Measurements from ENCODE around the gene PXDC1. TPM values are rescaled to one million over a fixed set of nuclear protein-coding genes. Genes with fewer than 3 reads are reported as not detected.
A peak's percentile ranks its signal among the peaks of the same experiment; 100 is the strongest.

PXDC1 gene, protein sequence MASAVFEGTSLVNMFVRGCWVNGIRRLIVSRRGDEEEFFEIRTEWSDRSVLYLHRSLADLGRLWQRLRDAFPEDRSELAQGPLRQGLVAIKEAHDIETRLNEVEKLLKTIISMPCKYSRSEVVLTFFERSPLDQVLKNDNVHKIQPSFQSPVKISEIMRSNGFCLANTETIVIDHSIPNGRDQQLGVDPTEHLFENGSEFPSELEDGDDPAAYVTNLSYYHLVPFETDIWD
- polyA plus RNA-seq (2013), result 6.7 TPM

DNA sequence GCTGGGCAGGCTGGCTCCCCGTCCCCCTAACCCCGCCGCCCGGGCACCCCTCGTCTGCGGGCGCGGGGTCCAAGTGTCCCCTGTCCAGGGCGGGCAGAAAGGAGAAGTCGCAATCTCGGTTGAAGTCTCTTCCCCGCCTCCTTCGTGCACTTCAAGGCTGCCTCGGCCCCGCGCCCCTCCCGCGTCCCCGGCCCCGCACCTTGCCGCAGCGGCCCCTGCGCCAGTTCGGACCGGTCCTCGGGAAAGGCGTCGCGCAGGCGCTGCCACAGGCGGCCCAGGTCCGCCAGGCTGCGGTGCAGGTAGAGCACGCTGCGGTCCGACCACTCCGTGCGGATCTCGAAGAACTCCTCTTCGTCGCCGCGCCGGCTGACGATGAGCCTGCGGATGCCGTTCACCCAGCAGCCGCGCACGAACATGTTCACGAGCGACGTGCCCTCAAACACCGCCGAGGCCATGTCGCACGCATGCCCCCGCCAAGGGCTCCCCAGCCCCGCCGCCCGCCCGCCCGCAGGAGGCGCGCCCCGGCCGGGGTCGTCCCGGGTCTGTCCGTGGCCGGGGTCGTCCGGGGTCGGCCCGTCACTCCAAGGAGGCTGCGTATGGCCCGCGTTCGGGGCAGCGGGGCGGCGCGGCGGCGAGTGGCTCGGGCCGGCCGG, at the start of gene PXDC1:
TSS of gene PXDC1 (minus strand) at position 637 of the 653 bp plus-strand sequence. CDS start at position 455, 182 bp downstream.
- peak in 2 of 3 donors; percentile 61 to 75 for DNase-seq
- peaks cover 0 to 41% (median 26%) of the 10 kb centered on the region in 4 experiments for H3K4me1 ChIP-seq (ENCODE audit: control extremely low read depth in 1 of 4, control insufficient read depth in 4 of 4, insufficient read depth in 4 of 4, low read length in 3 of 4)
- H3K36me3 ChIP-seq (ENCODE audit: control insufficient read depth in 4 of 4, insufficient read depth in 4 of 4, low read length in 3 of 4), result no peaks in the 10 kb centered on the region
- ChIA-PET POLR2A (no interaction called here), CTCF (interaction anchor here (3.3 kb wide), 2 partner anchors 228 to 257 kb away, joined by 18 to 26 read pairs; no protein-coding TSS in a partner anchor)
- H3K27ac ChIP-seq (ENCODE audit: insufficient read depth in 1 of 2, low read depth in 1 of 2, low read length in 2 of 2, poor library complexity in 1 of 2, severe bottlenecking in 2 of 2), result peak within 1 kb of the TSS in 1 of 2 experiments; percentile 54
- under 1% methylated on average over 78 of the region's 88 CpGs for WGBS (ENCODE audit: insufficient coverage)
- peaks cover 0 to 4% (median 0%) of the 10 kb centered on the region in 5 experiments for H3K27me3 ChIP-seq (replicated peaks in 2 of 5; ENCODE audit: control insufficient read depth in 4 of 5, insufficient read depth in 5 of 5, low read length in 4 of 5)
- H3K4me3 ChIP-seq (ENCODE audit: control insufficient read depth in 1 of 7, extremely low read depth in 1 of 7, insufficient read depth in 4 of 7, low read depth in 2 of 7, low read length in 6 of 7), result peak within 1 kb of the TSS; percentile 62 to 88 (median 73)
- H3K9me3 ChIP-seq (ENCODE audit: control extremely low read depth in 1 of 5, control insufficient read depth in 4 of 5, insufficient read depth in 2 of 5, low read depth in 1 of 5, low read length in 4 of 5), result no peaks in the 10 kb centered on the region

DNA sequence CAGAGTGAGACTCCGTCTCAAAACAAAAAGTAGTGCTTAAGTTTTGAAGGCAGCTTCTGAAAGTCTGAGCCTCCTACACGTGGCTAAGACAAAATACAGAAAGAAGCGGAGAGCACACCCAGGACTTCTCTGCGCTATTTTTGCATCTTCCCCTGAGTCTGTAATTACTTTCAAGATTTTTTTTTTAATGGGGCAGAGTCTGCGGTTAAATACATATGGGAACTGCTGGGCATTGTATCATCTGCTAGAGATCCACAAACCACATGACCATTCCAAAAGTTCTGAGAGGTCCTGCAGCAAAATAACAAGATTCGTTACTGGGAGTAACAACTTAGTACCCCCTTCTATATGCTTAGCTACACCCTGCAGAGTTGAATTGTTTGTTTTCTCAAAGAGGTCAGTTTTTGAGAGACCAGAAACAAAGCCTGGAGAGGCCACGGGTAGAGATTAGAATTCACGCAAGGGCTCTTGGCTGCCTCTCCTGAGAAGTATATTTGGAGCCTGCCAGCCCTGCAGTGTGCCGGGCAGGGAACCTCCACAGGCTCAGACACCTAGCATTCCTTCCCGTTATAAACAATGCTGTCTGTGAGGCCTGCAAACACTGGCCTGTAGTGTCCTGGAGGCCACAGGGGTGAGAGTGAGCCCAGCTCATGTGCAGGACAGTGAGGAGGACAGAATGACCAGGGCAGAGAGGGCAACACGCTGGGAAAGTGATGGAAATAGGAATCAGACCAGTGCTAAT, 49.5 kb upstream of the PXDC1 start:
- H3K4me1 ChIP-seq (ENCODE audit: control extremely low read depth in 1 of 4, control insufficient read depth in 4 of 4, insufficient read depth in 4 of 4, low read length in 3 of 4), result peaks cover 0 to 17% (median 6%) of the 10 kb centered on the region in 4 experiments
- no peak for DNase-seq
- ChIA-PET CTCF (interaction anchor here (1.8 to 2.2 kb wide), 2 partner anchors 8 to 11 kb away, joined by 5 to 6 read pairs; no protein-coding TSS in a partner anchor), POLR2A (no interaction called here)
- no peaks in the 10 kb centered on the region for H3K36me3 ChIP-seq (ENCODE audit: control insufficient read depth in 4 of 4, insufficient read depth in 4 of 4, low read length in 3 of 4)
- H3K27ac ChIP-seq (ENCODE audit: insufficient read depth in 1 of 2, low read depth in 1 of 2, low read length in 2 of 2, poor library complexity in 1 of 2, severe bottlenecking in 2 of 2), result no peak overlapping the region
- H3K27me3 ChIP-seq (replicated peaks in 2 of 5; ENCODE audit: control insufficient read depth in 4 of 5, insufficient read depth in 5 of 5, low read length in 4 of 5), result no peaks in the 10 kb centered on the region
- WGBS (ENCODE audit: insufficient coverage), result 96% methylated on average over 10 of the region's 11 CpGs
- no peak overlapping the region for H3K4me3 ChIP-seq (ENCODE audit: control insufficient read depth in 1 of 7, extremely low read depth in 1 of 7, insufficient read depth in 4 of 7, low read depth in 2 of 7, low read length in 6 of 7)
- no peaks in the 10 kb centered on the region for H3K9me3 ChIP-seq (ENCODE audit: control extremely low read depth in 1 of 5, control insufficient read depth in 4 of 5, insufficient read depth in 2 of 5, low read depth in 1 of 5, low read length in 4 of 5)

DNA sequence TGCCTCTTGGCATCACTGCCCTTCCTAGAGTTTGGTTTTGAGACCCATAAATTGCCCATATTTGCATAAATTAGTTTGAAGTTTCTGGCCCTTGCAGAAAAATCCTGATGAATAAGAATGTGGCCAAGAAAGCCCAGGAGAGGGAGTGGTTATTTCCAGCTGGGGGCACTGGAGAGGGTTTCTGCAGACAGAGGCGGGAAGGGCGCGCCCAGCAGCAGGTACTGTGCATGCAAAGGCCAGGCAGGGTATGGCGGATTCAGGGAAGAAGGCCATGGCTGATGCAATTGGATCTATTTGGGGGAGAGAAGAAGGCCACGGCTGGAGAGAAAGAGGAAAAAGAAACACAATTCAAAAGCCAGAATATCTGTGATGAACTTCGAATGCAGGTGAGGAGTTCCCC, 48.2 kb upstream of the PXDC1 start:
- Histone ChIP-seq H3K27ac (ENCODE audit: insufficient read depth in 1 of 2, low read depth in 1 of 2, low read length in 2 of 2, poor library complexity in 1 of 2, severe bottlenecking in 2 of 2) (no peak overlapping the region), H3K9me3 (ENCODE audit: control extremely low read depth in 1 of 5, control insufficient read depth in 4 of 5, insufficient read depth in 2 of 5, low read depth in 1 of 5, low read length in 4 of 5) (no peaks in the 10 kb centered on the region), H3K4me1 (ENCODE audit: control extremely low read depth in 1 of 4, control insufficient read depth in 4 of 4, insufficient read depth in 4 of 4, low read length in 3 of 4) (peaks cover 0 to 15% (median 6%) of the 10 kb centered on the region in 4 experiments), H3K4me3 (ENCODE audit: control insufficient read depth in 1 of 7, extremely low read depth in 1 of 7, insufficient read depth in 4 of 7, low read depth in 2 of 7, low read length in 6 of 7) (no peak overlapping the region), H3K27me3 (replicated peaks in 2 of 5; ENCODE audit: control insufficient read depth in 4 of 5, insufficient read depth in 5 of 5, low read length in 4 of 5) (no peaks in the 10 kb centered on the region), H3K36me3 (ENCODE audit: control insufficient read depth in 4 of 4, insufficient read depth in 4 of 4, low read length in 3 of 4) (no peaks in the 10 kb centered on the region)
- 99% methylated on average over 6 of the region's 6 CpGs for WGBS (ENCODE audit: insufficient coverage)
- ChIA-PET POLR2A (no interaction called here), CTCF (interaction anchor here (1.8 to 2.2 kb wide), 2 partner anchors 9 to 10 kb away, joined by 5 to 6 read pairs; no protein-coding TSS in a partner anchor)
- DNase-seq, result no peak

DNA sequence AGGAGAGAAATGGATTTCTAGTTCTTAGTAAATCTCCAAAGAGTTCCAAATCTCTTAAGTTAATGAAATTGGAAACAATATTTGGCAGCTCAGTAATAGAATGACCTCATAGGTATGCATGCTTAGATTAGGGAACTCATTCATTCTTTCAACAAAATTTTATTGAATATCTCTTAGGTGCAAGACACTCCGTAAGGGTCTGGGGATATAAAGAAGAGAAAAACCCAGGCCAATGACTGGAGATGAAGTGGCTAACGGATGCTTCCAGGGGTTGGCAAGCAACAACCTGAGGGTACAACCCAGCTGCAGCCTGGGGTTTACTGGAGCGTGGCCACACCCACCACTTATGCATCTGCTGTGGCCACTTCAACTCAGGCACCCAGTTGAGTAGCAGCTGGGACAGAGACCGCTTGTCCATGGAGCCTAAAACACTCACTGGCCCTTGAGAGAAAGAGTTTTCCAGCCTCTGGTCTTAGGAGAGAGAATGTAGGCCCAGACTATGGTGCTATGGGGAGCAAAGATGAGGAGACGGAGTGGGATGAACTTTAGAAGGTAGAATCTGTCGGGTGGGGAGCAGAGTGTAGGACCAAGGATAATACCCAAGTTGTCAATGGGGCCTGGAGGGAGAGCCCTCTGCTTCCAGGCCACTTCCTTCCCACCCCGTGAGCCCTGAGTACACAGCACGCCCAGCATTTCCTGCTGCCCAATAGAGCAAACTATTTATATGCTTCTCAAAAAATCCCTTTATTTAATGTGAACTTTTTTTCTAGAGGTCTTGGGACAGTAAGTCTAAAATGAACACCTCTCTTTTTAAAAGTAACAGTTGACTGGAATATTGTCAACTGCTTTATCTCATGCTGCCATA, 46.8 kb upstream of the PXDC1 start:
- Histone ChIP-seq H3K4me1 (ENCODE audit: control extremely low read depth in 1 of 4, control insufficient read depth in 4 of 4, insufficient read depth in 4 of 4, low read length in 3 of 4) (peaks cover 0 to 17% (median 3%) of the 10 kb centered on the region in 4 experiments), H3K27me3 (replicated peaks in 2 of 5; ENCODE audit: control insufficient read depth in 4 of 5, insufficient read depth in 5 of 5, low read length in 4 of 5) (no peaks in the 10 kb centered on the region), H3K36me3 (ENCODE audit: control insufficient read depth in 4 of 4, insufficient read depth in 4 of 4, low read length in 3 of 4) (no peaks in the 10 kb centered on the region), H3K4me3 (ENCODE audit: control insufficient read depth in 1 of 7, extremely low read depth in 1 of 7, insufficient read depth in 4 of 7, low read depth in 2 of 7, low read length in 6 of 7) (no peak overlapping the region), H3K27ac (ENCODE audit: insufficient read depth in 1 of 2, low read depth in 1 of 2, low read length in 2 of 2, poor library complexity in 1 of 2, severe bottlenecking in 2 of 2) (no peak overlapping the region), H3K9me3 (ENCODE audit: control extremely low read depth in 1 of 5, control insufficient read depth in 4 of 5, insufficient read depth in 2 of 5, low read depth in 1 of 5, low read length in 4 of 5) (no peaks in the 10 kb centered on the region)
- ChIA-PET POLR2A (no interaction called here), CTCF (interaction anchor here (1.0 to 1.1 kb wide), 2 partner anchors 19 to 179 kb away, joined by 3 read pairs; no protein-coding TSS in a partner anchor)
- no peak for DNase-seq
- WGBS (ENCODE audit: insufficient coverage), result 67% methylated on average over 6 of the region's 8 CpGs

DNA sequence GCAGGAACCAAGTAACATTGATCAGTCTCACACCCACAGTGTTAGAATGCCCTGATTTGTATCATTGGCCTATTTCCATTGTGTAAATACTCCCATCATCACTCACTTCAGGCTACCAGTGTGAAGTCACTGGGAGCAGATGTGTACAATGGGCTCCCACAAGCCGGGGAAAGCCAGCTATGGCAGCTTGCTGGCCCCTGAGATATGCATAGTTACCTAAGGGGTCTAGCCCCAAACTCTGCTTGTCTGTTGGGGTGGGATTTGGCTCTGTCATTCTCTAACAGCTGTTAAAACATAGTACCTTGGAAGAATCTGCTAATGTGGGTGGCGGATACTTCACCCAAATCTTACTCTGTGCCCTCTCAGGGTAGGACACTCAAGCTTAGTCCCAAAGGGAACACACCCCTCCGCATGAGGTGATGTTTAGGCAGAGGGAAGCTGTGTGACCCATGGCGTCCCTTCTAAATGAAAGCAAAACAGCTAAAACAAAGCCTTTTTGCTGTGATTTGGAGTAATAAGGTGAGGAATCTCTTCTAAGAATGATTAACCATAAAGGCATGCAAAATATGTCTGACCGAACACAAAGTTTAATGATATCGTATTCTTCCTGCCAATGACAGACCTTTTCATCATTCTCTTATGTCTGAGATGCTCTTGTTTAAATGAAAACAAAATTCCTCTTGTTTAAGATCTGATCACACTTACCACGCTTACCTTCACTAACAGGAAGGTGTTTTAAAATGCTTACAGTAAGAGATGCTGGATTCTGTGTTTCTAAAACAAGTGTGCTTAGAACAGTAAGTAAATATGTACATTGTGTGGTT, 45.9 kb upstream of the PXDC1 start:
- 75% methylated on average over 4 of the region's 7 CpGs for WGBS (ENCODE audit: insufficient coverage)
- Histone ChIP-seq H3K36me3 (ENCODE audit: control insufficient read depth in 4 of 4, insufficient read depth in 4 of 4, low read length in 3 of 4) (no peaks in the 10 kb centered on the region), H3K9me3 (ENCODE audit: control extremely low read depth in 1 of 5, control insufficient read depth in 4 of 5, insufficient read depth in 2 of 5, low read depth in 1 of 5, low read length in 4 of 5) (no peaks in the 10 kb centered on the region), H3K4me3 (ENCODE audit: control insufficient read depth in 1 of 7, extremely low read depth in 1 of 7, insufficient read depth in 4 of 7, low read depth in 2 of 7, low read length in 6 of 7) (no peak overlapping the region), H3K27me3 (replicated peaks in 2 of 5; ENCODE audit: control insufficient read depth in 4 of 5, insufficient read depth in 5 of 5, low read length in 4 of 5) (no peaks in the 10 kb centered on the region), H3K4me1 (ENCODE audit: control extremely low read depth in 1 of 4, control insufficient read depth in 4 of 4, insufficient read depth in 4 of 4, low read length in 3 of 4) (peaks cover 0 to 17% (median 3%) of the 10 kb centered on the region in 4 experiments), H3K27ac (ENCODE audit: insufficient read depth in 1 of 2, low read depth in 1 of 2, low read length in 2 of 2, poor library complexity in 1 of 2, severe bottlenecking in 2 of 2) (no peak overlapping the region)
- no peak for DNase-seq
- ChIA-PET POLR2A (no interaction called here), CTCF (interaction anchor here (1.1 kb wide), 1 partner anchor 180 kb away, joined by 3 read pairs; no protein-coding TSS in a partner anchor)

DNA sequence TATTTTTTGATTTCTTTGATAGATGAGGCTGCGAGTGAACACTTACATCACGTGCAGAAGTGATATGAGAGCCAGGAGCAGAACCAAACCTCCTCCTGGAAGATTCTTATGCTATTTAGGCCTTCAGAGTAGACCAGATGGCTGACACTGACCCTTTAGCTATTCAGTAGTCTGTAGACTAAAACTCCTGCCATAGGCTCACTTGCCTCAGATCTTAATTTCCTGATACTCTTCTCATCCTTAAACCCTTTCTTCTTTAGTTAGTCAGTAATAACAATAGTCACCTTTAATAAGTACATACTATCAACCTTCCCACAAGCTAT, 45.2 kb upstream of the PXDC1 start:
- Histone ChIP-seq H3K27me3 (replicated peaks in 2 of 5; ENCODE audit: control insufficient read depth in 4 of 5, insufficient read depth in 5 of 5, low read length in 4 of 5) (no peaks in the 10 kb centered on the region), H3K27ac (ENCODE audit: insufficient read depth in 1 of 2, low read depth in 1 of 2, low read length in 2 of 2, poor library complexity in 1 of 2, severe bottlenecking in 2 of 2) (no peak overlapping the region), H3K4me1 (ENCODE audit: control extremely low read depth in 1 of 4, control insufficient read depth in 4 of 4, insufficient read depth in 4 of 4, low read length in 3 of 4) (peaks cover 0 to 19% (median 3%) of the 10 kb centered on the region in 4 experiments), H3K36me3 (ENCODE audit: control insufficient read depth in 4 of 4, insufficient read depth in 4 of 4, low read length in 3 of 4) (no peaks in the 10 kb centered on the region), H3K4me3 (ENCODE audit: control insufficient read depth in 1 of 7, extremely low read depth in 1 of 7, insufficient read depth in 4 of 7, low read depth in 2 of 7, low read length in 6 of 7) (no peak overlapping the region), H3K9me3 (ENCODE audit: control extremely low read depth in 1 of 5, control insufficient read depth in 4 of 5, insufficient read depth in 2 of 5, low read depth in 1 of 5, low read length in 4 of 5) (no peaks in the 10 kb centered on the region)
- WGBS (ENCODE audit: insufficient coverage), result 80% methylated on average over 1 of the region's 2 CpGs
- no peak for DNase-seq
- ChIA-PET CTCF (interaction anchor here (1.0 kb wide), 1 partner anchor 16 kb away, joined by 3 read pairs; no protein-coding TSS in a partner anchor), POLR2A (no interaction called here)
